Keratinocyte (primary cell): ENCODE data around the gene CCDC85B. TPM values are rescaled to one million over a fixed set of nuclear protein-coding genes. Genes with fewer than 3 reads are reported as not detected.

ENCODE experiments used
- DNase-seq: peaks from one replicate; pipeline ENCODE4 v3.0.0-alpha.2; 2011; ENCODE audit warnings: low read depth, missing footprints, low spot score
- FAIRE-seq: peaks from 2 replicates; lab custom pipeline; 2011; peaks lifted over from hg19 to GRCh38; lab: Jason Lieb, UNC
- H2AFZ ChIP-seq: 2 replicates; pipeline ENCODE4 v1.6.0; 2012; ENCODE audit warnings: low read length, control low read depth, inconsistent platforms; ENCODE audit not compliant: control insufficient read depth
- H3K27ac ChIP-seq: 2 replicates; pipeline ENCODE4 v1.5.1; 2011; ENCODE audit warnings: low read length; ENCODE audit not compliant: control insufficient read depth, insufficient read depth
- H3K27me3 ChIP-seq: 3 replicates; pipeline ENCODE4 v1.6.0; 2011; ENCODE audit warnings: low read length; ENCODE audit not compliant: control insufficient read depth, insufficient read depth; ENCODE audit errors: extremely low read depth
- H3K36me3 ChIP-seq, 2 experiments: 2 replicates in 1 of 2; 3 replicates in 1 of 2; pipeline ENCODE4 v1.5.1; 2011; ENCODE audit warnings: low read length in 2 of 2, mild to moderate bottlenecking in 1 of 2; ENCODE audit not compliant: control insufficient read depth in 2 of 2, insufficient read depth in 2 of 2; ENCODE audit errors: extremely low read depth in 1 of 2
- H3K4me1 ChIP-seq: 3 replicates; pipeline ENCODE4 v1.5.1; 2011; ENCODE audit warnings: low read length; ENCODE audit not compliant: control insufficient read depth, insufficient read depth; ENCODE audit errors: extremely low read depth
- H3K4me2 ChIP-seq: 3 replicates; pipeline ENCODE4 v1.6.0; 2011; ENCODE audit warnings: low read depth, low read length; ENCODE audit not compliant: control insufficient read depth, insufficient read depth; ENCODE audit errors: extremely low read depth
- H3K4me3 ChIP-seq, 3 experiments: fragments of 200-600 bp in 1 of 3; sonication (generic) in 1 of 3; 2 replicates in 2 of 3; 3 replicates in 1 of 3; pipeline ENCODE4 v1.5.1; 2011 to 2016; ENCODE audit warnings: low read length in 3 of 3, mild to moderate bottlenecking in 3 of 3, control low read depth in 2 of 3, inconsistent platforms in 1 of 3, low read depth in 1 of 3, mixed read lengths in 1 of 3, mixed run types in 1 of 3, moderate library complexity in 1 of 3; ENCODE audit not compliant: control insufficient read depth in 2 of 3, insufficient read depth in 2 of 3; ENCODE audit errors: extremely low read depth in 1 of 3
- H3K79me2 ChIP-seq: 2 replicates; pipeline ENCODE4 v1.6.0; 2012; ENCODE audit warnings: low read length; ENCODE audit not compliant: control insufficient read depth, insufficient read depth
- H3K9ac ChIP-seq: 3 replicates; pipeline ENCODE4 v1.6.0; 2011; ENCODE audit warnings: low read length; ENCODE audit not compliant: control insufficient read depth, insufficient read depth; ENCODE audit errors: extremely low read depth
- H3K9me1 ChIP-seq: 3 replicates; pipeline ENCODE4 v1.6.0; 2011; ENCODE audit warnings: low read length; ENCODE audit not compliant: control insufficient read depth, insufficient read depth; ENCODE audit errors: extremely low read depth
- H3K9me3 ChIP-seq: 2 replicates; pipeline ENCODE4 v1.5.1; 2012; ENCODE audit warnings: low read depth, low read length; ENCODE audit not compliant: control insufficient read depth
- H4K20me1 ChIP-seq: 3 replicates; pipeline ENCODE4 v1.6.0; 2011; ENCODE audit warnings: low read length; ENCODE audit not compliant: control insufficient read depth, insufficient read depth; ENCODE audit errors: extremely low read depth
- CTCF ChIP-seq, 3 experiments: IDR thresholded peaks in 1 of 3; conservative IDR thresholded peaks in 1 of 3; optimal IDR thresholded peaks in 1 of 3; 2 replicates in 2 of 3; 3 replicates in 1 of 3; pipeline versions ENCODE3 to v1.5.1; 2011; ENCODE audit warnings: low read length in 3 of 3, mild to moderate bottlenecking in 3 of 3, moderate library complexity in 2 of 3, control low read depth in 1 of 3, inconsistent platforms in 1 of 3; ENCODE audit not compliant: insufficient read depth in 2 of 3; ENCODE audit errors: extremely low read depth in 1 of 3
- EZH2 ChIP-seq: IDR thresholded peaks from one replicate; pipeline ENCODE4 v1.6.1; 2012; ENCODE audit warnings: inconsistent platforms, mild to moderate bottlenecking, low read length, moderate library complexity
- dilution Hi-C: fragments of 300-500 bp; cut with MboI; formaldehyde crosslinking; loops from one replicate; pipeline ENCODE4 v1.7.0; 2020; ENCODE audit warnings: low sequenced_read_pairs; ENCODE audit not compliant: extremely low pct_ligation_motif_present
- polyA plus RNA-seq, 5 experiments: library from polyadenylated mRNA; depleted of rRNA in 3 of 5; stranded (reverse) in 3 of 5; stranded (forward) in 1 of 5; unstranded in 1 of 5; fragments of >200 nt; gene quantifications; 1 replicate in 1 of 5; 2 replicates in 3 of 5; 3 replicates in 1 of 5; pipeline versions ENCODE4 v1.2.1 to v1.2.3, GENCODE V29; 2011 to 2012; ENCODE audit warnings: missing spikeins in 2 of 5, low read depth in 1 of 5, low replicate concordance in 1 of 5

Gene CCDC85B
- polyA plus RNA-seq, 1 donor (not counting 4 experiments of a cell fraction or from before 2014, with no cell fraction given): 4.1 TPM

- no peaks in the 10 kb centered on the region for H3K79me2 ChIP-seq
- no peaks in the 10 kb centered on the region for H3K36me3 ChIP-seq
- no peak overlapping the region for H2AFZ ChIP-seq
- no peaks in the 10 kb centered on the region for H4K20me1 ChIP-seq
- no peak for FAIRE-seq
- H3K27ac ChIP-seq: no peak overlapping the region
- H3K9me3 ChIP-seq: no peaks in the 10 kb centered on the region
- peak in 1 of 3 experiments; percentile 5 for TF ChIP-seq CTCF (optimal IDR thresholded peaks at IDR 0.05 in 1 of 3, IDR thresholded peaks at IDR 0.05 in 1 of 3, conservative IDR thresholded peaks at IDR 0.05 in 1 of 3; ENCODE audit: extremely low read depth in 1 of 3, insufficient read depth in 2 of 3, low read length in 3 of 3)
- no peak for TF ChIP-seq EZH2
- H3K4me1 ChIP-seq: no peaks in the 10 kb centered on the region
- no peaks in the 10 kb centered on the region for H3K27me3 ChIP-seq
- no peaks in the 10 kb centered on the region for H3K9me1 ChIP-seq
- dilution Hi-C loops: no loop called here
- DNase-seq: no peak
- no peak overlapping the region for H3K9ac ChIP-seq
- no peak overlapping the region for H3K4me3 ChIP-seq
- H3K4me2 ChIP-seq: no peak overlapping the region
Measured at GRCh38 chr11:65931773-65932557, 41.5 kb downstream of the CCDC85B start.

GRCh38 chr11:65932558-65932919 is 42.1 kb downstream of the CCDC85B start:
- DNase-seq (no peak), FAIRE-seq (no peak)
- no peaks in the 10 kb centered on the region for H3K9me3 ChIP-seq
- H3K4me2 ChIP-seq: no peak overlapping the region
- no peak overlapping the region for H3K9ac ChIP-seq
- no peak overlapping the region for H3K27ac ChIP-seq
- no peaks in the 10 kb centered on the region for H4K20me1 ChIP-seq
- TF ChIP-seq CTCF (optimal IDR thresholded peaks at IDR 0.05 in 1 of 3, IDR thresholded peaks at IDR 0.05 in 1 of 3, conservative IDR thresholded peaks at IDR 0.05 in 1 of 3; ENCODE audit: extremely low read depth in 1 of 3, insufficient read depth in 2 of 3, low read length in 3 of 3) (no peak), EZH2 (no peak)
- H3K9me1 ChIP-seq: no peaks in the 10 kb centered on the region
- H3K27me3 ChIP-seq: no peaks in the 10 kb centered on the region
- H3K4me3 ChIP-seq: no peak overlapping the region
- no peak overlapping the region for H2AFZ ChIP-seq
- dilution Hi-C loops: no loop called here
- no peaks in the 10 kb centered on the region for H3K4me1 ChIP-seq
- no peaks in the 10 kb centered on the region for H3K79me2 ChIP-seq
- no peaks in the 10 kb centered on the region for H3K36me3 ChIP-seq
